ENCODE results near the gene SENP1.

SENP1 gene

GRCh38 chr12:48022676-48023385, 83.0 kb downstream of the SENP1 start:
- peak overlapping the region; percentile 52 for H2BK120ac ChIP-seq (ENCODE audit: insufficient read depth, low read length, poor library complexity)
- H4K8ac ChIP-seq (ENCODE audit: low read depth, low read length): peak overlapping the region; percentile 32
- peak overlapping the region; percentile 31 for H3K14ac ChIP-seq (ENCODE audit: low read length)
- no peaks in the 10 kb centered on the region for H3K36me3 ChIP-seq (ENCODE audit: control insufficient read depth in 1 of 2, insufficient read depth in 2 of 2, low read length in 2 of 2)
- peak overlapping the region; percentile 71 for H3K4ac ChIP-seq (ENCODE audit: low read depth, low read length)
- no peak overlapping the region for H3K23ac ChIP-seq (ENCODE audit: low read length)
- peak overlapping the region; percentile 31 for H2BK5ac ChIP-seq (ENCODE audit: low read depth, low read length, poor library complexity)
- no peak overlapping the region for H3K9ac ChIP-seq (ENCODE audit: low read length)
- H3K4me3 ChIP-seq (ENCODE audit: low read depth, low read length): no peak overlapping the region
- peaks cover 24% of the 10 kb centered on the region for H3K79me1 ChIP-seq (ENCODE audit: low read length)
- H3K9me3 ChIP-seq (ENCODE audit: insufficient read depth, low read depth, low read length): peaks cover 2% of the 10 kb centered on the region
- peak overlapping the region; percentile 73 for H3K18ac ChIP-seq (ENCODE audit: low read length)
- peak overlapping the region; percentile 71 for H2AK5ac ChIP-seq (ENCODE audit: low read length)
- no peak overlapping the region for H3K27ac ChIP-seq (ENCODE audit: low read depth, low read length)
- no CpG with 5 or more reads among the region's 7 CpGs for WGBS (ENCODE audit: extremely low coverage, insufficient coverage, insufficient read length)
- peak overlapping the region; percentile 80 for H2BK12ac ChIP-seq (ENCODE audit: low read length)
- peak overlapping the region; percentile 32 for H2AFZ ChIP-seq (ENCODE audit: insufficient read depth, low read length, poor library complexity)
- H4K91ac ChIP-seq (ENCODE audit: low read depth, low read length): peak overlapping the region; percentile 55
- H3K4me1 ChIP-seq (ENCODE audit: control insufficient read depth in 1 of 2, insufficient read depth in 2 of 2, low read length in 2 of 2): peaks cover 31 to 38% of the 10 kb centered on the region in 2 experiments
- no peak for DNase-seq
- peaks cover 4% of the 10 kb centered on the region for H3K79me2 ChIP-seq (ENCODE audit: control insufficient read depth, insufficient read depth, low read length, poor library complexity)
- peaks cover 4% of the 10 kb centered on the region for H3K27me3 ChIP-seq (ENCODE audit: insufficient read depth, low read length)
- no peak overlapping the region for H4K12ac ChIP-seq (ENCODE audit: low read depth, low read length)
- H3K4me2 ChIP-seq (ENCODE audit: low read length): no peak overlapping the region

GRCh38 chr12:48022180-48022521, 83.7 kb downstream of the SENP1 start:
- no peak for DNase-seq
- no peak overlapping the region for H3K18ac ChIP-seq (ENCODE audit: low read length)
- no peak overlapping the region for H3K23ac ChIP-seq (ENCODE audit: low read length)
- H2BK5ac ChIP-seq (ENCODE audit: low read depth, low read length, poor library complexity): no peak overlapping the region
- H2AFZ ChIP-seq (ENCODE audit: insufficient read depth, low read length, poor library complexity): no peak overlapping the region
- no peak overlapping the region for H3K9ac ChIP-seq (ENCODE audit: low read length)
- no peak overlapping the region for H3K27ac ChIP-seq (ENCODE audit: low read depth, low read length)
- H3K79me2 ChIP-seq (ENCODE audit: control insufficient read depth, insufficient read depth, low read length, poor library complexity): peaks cover 3% of the 10 kb centered on the region
- peaks cover 2% of the 10 kb centered on the region for H3K9me3 ChIP-seq (ENCODE audit: insufficient read depth, low read depth, low read length)
- peaks cover 4% of the 10 kb centered on the region for H3K27me3 ChIP-seq (ENCODE audit: insufficient read depth, low read length)
- H4K8ac ChIP-seq (ENCODE audit: low read depth, low read length): no peak overlapping the region
- no peak overlapping the region for H3K4ac ChIP-seq (ENCODE audit: low read depth, low read length)
- H4K12ac ChIP-seq (ENCODE audit: low read depth, low read length): no peak overlapping the region
- peaks cover 21% of the 10 kb centered on the region for H3K79me1 ChIP-seq (ENCODE audit: low read length)
- H3K4me1 ChIP-seq (ENCODE audit: control insufficient read depth in 1 of 2, insufficient read depth in 2 of 2, low read length in 2 of 2): peaks cover 27 to 33% of the 10 kb centered on the region in 2 experiments
- no peak overlapping the region for H2BK12ac ChIP-seq (ENCODE audit: low read length)
- WGBS (ENCODE audit: extremely low coverage, insufficient coverage, insufficient read length): no CpG with 5 or more reads among the region's 3 CpGs
- no peak overlapping the region for H3K14ac ChIP-seq (ENCODE audit: low read length)
- H3K4me2 ChIP-seq (ENCODE audit: low read length): no peak overlapping the region
- H3K36me3 ChIP-seq (ENCODE audit: control insufficient read depth in 1 of 2, insufficient read depth in 2 of 2, low read length in 2 of 2): no peaks in the 10 kb centered on the region
- H2BK120ac ChIP-seq (ENCODE audit: insufficient read depth, low read length, poor library complexity): no peak overlapping the region
- H4K91ac ChIP-seq (ENCODE audit: low read depth, low read length): no peak overlapping the region
- no peak overlapping the region for H3K4me3 ChIP-seq (ENCODE audit: low read depth, low read length)
- H2AK5ac ChIP-seq (ENCODE audit: low read length): no peak overlapping the region

GRCh38 chr12:48021485-48022179, 84.2 kb downstream of the SENP1 start:
- H2BK5ac ChIP-seq (ENCODE audit: low read depth, low read length, poor library complexity): peak overlapping the region; percentile 57
- H2AK5ac ChIP-seq (ENCODE audit: low read length): peak overlapping the region; percentile 73
- peak overlapping the region; percentile 16 for H3K27ac ChIP-seq (ENCODE audit: low read depth, low read length)
- no CpG with 5 or more reads among the region's 5 CpGs for WGBS (ENCODE audit: extremely low coverage, insufficient coverage, insufficient read length)
- no peaks in the 10 kb centered on the region for H3K36me3 ChIP-seq (ENCODE audit: control insufficient read depth in 1 of 2, insufficient read depth in 2 of 2, low read length in 2 of 2)
- no peak overlapping the region for H2BK120ac ChIP-seq (ENCODE audit: insufficient read depth, low read length, poor library complexity)
- peak; percentile 90 to 92 for DNase-seq
- H3K18ac ChIP-seq (ENCODE audit: low read length): no peak overlapping the region
- H3K79me2 ChIP-seq (ENCODE audit: control insufficient read depth, insufficient read depth, low read length, poor library complexity): no peaks in the 10 kb centered on the region
- H3K9ac ChIP-seq (ENCODE audit: low read length): no peak overlapping the region
- peak overlapping the region; percentile 46 for H3K14ac ChIP-seq (ENCODE audit: low read length)
- H4K91ac ChIP-seq (ENCODE audit: low read depth, low read length): peak overlapping the region; percentile 47
- no peak overlapping the region for H3K4ac ChIP-seq (ENCODE audit: low read depth, low read length)
- H4K8ac ChIP-seq (ENCODE audit: low read depth, low read length): no peak overlapping the region
- no peak overlapping the region for H3K23ac ChIP-seq (ENCODE audit: low read length)
- H3K4me1 ChIP-seq (ENCODE audit: control insufficient read depth in 1 of 2, insufficient read depth in 2 of 2, low read length in 2 of 2): peaks cover 22 to 28% of the 10 kb centered on the region in 2 experiments
- H3K9me3 ChIP-seq (ENCODE audit: insufficient read depth, low read depth, low read length): peaks cover 2% of the 10 kb centered on the region
- no peak overlapping the region for H4K12ac ChIP-seq (ENCODE audit: low read depth, low read length)
- H2AFZ ChIP-seq (ENCODE audit: insufficient read depth, low read length, poor library complexity): no peak overlapping the region
- peaks cover 16% of the 10 kb centered on the region for H3K79me1 ChIP-seq (ENCODE audit: low read length)
- peaks cover 4% of the 10 kb centered on the region for H3K27me3 ChIP-seq (ENCODE audit: insufficient read depth, low read length)
- no peak overlapping the region for H3K4me3 ChIP-seq (ENCODE audit: low read depth, low read length)
- H3K4me2 ChIP-seq (ENCODE audit: low read length): peak overlapping the region; percentile 2
- peak overlapping the region; percentile 93 for H2BK12ac ChIP-seq (ENCODE audit: low read length)

- Histone ChIP-seq H4K91ac (ENCODE audit: low read depth, low read length) (no peak overlapping the region), H3K27ac (ENCODE audit: low read depth, low read length) (no peak overlapping the region), H3K18ac (ENCODE audit: low read length) (no peak overlapping the region), H3K4me3 (ENCODE audit: low read depth, low read length) (no peak overlapping the region), H3K4me2 (ENCODE audit: low read length) (no peak overlapping the region), H3K14ac (ENCODE audit: low read length) (no peak overlapping the region), H3K4me1 (ENCODE audit: control insufficient read depth in 1 of 2, insufficient read depth in 2 of 2, low read length in 2 of 2) (peaks cover 14 to 20% of the 10 kb centered on the region in 2 experiments), H2AK5ac (ENCODE audit: low read length) (no peak overlapping the region), H3K4ac (ENCODE audit: low read depth, low read length) (no peak overlapping the region), H3K36me3 (ENCODE audit: control insufficient read depth in 1 of 2, insufficient read depth in 2 of 2, low read length in 2 of 2) (no peaks in the 10 kb centered on the region), H3K9me3 (ENCODE audit: insufficient read depth, low read depth, low read length) (peaks cover 2% of the 10 kb centered on the region), H4K12ac (ENCODE audit: low read depth, low read length) (no peak overlapping the region), H3K23ac (ENCODE audit: low read length) (no peak overlapping the region), H4K8ac (ENCODE audit: low read depth, low read length) (no peak overlapping the region), H2BK5ac (ENCODE audit: low read depth, low read length, poor library complexity) (no peak overlapping the region), H2BK12ac (ENCODE audit: low read length) (no peak overlapping the region), H3K27me3 (ENCODE audit: insufficient read depth, low read length) (peaks cover 11% of the 10 kb centered on the region), H2BK120ac (ENCODE audit: insufficient read depth, low read length, poor library complexity) (no peak overlapping the region), H3K9ac (ENCODE audit: low read length) (no peak overlapping the region), H3K79me1 (ENCODE audit: low read length) (peaks cover 10% of the 10 kb centered on the region), H2AFZ (ENCODE audit: insufficient read depth, low read length, poor library complexity) (no peak overlapping the region), H3K79me2 (ENCODE audit: control insufficient read depth, insufficient read depth, low read length, poor library complexity) (no peaks in the 10 kb centered on the region)
- no peak for DNase-seq
- no CpG with 5 or more reads among the region's 3 CpGs for WGBS (ENCODE audit: extremely low coverage, insufficient coverage, insufficient read length)
Measured at GRCh38 chr12:48019639-48020265, 86.1 kb downstream of the SENP1 start.

Measured in trophoblast cell (in vitro differentiated cells and primary cell).